Cardiac muscle cell (in vitro differentiated cells and primary cell): ENCODE data around the gene CSMD2. TPM values are rescaled to one million over a fixed set of nuclear protein-coding genes. Genes with fewer than 3 reads are reported as not detected.

Source experiments
- DNase-seq, 2 donors: peaks; one replicate each; pipeline versions ENCODE4 v3.0.0 to v3.0.0-alpha.2; 2010 to 2017; ENCODE audit warnings: low read depth in 1 of 2, low spot score in 1 of 2
- H3K27ac ChIP-seq: fragments of 200-600 bp; sonication (generic); 2 replicates; pipeline ENCODE4 v1.5.1; 2016
- H3K27me3 ChIP-seq: fragments of 200-600 bp; sonication (generic); 2 replicates; pipeline ENCODE4 v1.6.0; 2016; ENCODE audit warnings: control low read depth
- H3K36me3 ChIP-seq: fragments of 200-600 bp; sonication (generic); 2 replicates; pipeline ENCODE4 v1.5.1; 2016; ENCODE audit warnings: control low read depth
- H3K4me1 ChIP-seq: fragments of 200-600 bp; sonication (generic); 2 replicates; pipeline ENCODE4 v1.8.1; 2017; ENCODE audit warnings: low read depth, mild to moderate bottlenecking, mixed run types
- H3K4me3 ChIP-seq: fragments of 200-600 bp; sonication (generic); 2 replicates; pipeline ENCODE4 v1.5.1; 2016; ENCODE audit warnings: mild to moderate bottlenecking
- H3K9me3 ChIP-seq: fragments of 200-600 bp; sonication (generic); 2 replicates; pipeline ENCODE4 v1.5.1; 2017; ENCODE audit warnings: low read depth, mild to moderate bottlenecking, control low read depth
- CTCF ChIP-seq: IDR thresholded peaks from 2 replicates; pipeline ENCODE4 v1.5.1; 2012; ENCODE audit warnings: low read depth, mild to moderate bottlenecking, low read length
- polyA plus RNA-seq: library from polyadenylated mRNA; unstranded; fragments of >200 nt; fragmentation: Nextera tagmentation; extraction: Ambion mirVana; gene quantifications from 2 replicates; pipeline ENCODE4 v1.2.1, GENCODE V29; 2016
- total RNA-seq: library from RNA; depleted of rRNA; stranded (reverse); fragments of >200 nt; gene quantifications from 2 replicates; pipeline ENCODE4 v1.2.3, GENCODE V29; 2016

CSMD2 gene
- total and polyA plus RNA-seq, 2 experiments from 2014 or later: 0.24 TPM; not detected in 1

DNA sequence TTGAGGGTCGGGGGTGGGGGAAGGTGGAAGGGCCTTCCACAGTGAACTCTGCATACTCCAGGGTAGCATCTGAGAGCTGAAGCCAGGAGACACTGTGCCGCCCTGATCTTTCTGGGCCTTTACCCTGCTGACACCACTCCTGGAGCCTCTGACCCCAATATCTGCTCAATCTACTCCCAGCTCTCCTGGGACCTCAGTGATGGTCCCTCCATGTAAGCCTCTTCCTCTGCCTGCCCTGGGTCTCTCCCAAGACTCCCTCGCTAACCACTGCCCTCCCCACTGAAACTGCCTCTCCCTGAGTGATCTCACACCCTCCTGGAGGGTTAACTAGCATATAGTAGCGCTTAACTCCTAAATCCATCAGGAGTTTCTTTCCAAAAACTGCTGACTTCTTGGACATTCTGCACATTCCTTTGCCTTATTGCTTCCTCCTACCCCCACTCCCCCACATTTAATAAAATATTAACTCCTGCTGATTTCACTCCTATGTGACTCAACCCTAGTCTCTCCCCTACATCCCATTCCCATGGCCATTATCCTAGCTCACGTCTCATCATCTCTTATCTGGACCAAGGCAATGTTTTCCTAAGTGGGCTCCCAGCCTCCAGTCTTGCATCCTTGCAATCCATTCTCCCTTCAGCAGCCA is 155.6 kb downstream of the CSMD2 start:
- Histone ChIP-seq H3K36me3 (no peaks in the 10 kb centered on the region), H3K4me3 (no peak overlapping the region), H3K4me1 (peaks cover 4% of the 10 kb centered on the region), H3K27me3 (no peaks in the 10 kb centered on the region), H3K27ac (no peak overlapping the region), H3K9me3 (no peaks in the 10 kb centered on the region)
- peak in 1 of 2 donors; percentile 2 for DNase-seq
- no peak for TF ChIP-seq CTCF

DNA sequence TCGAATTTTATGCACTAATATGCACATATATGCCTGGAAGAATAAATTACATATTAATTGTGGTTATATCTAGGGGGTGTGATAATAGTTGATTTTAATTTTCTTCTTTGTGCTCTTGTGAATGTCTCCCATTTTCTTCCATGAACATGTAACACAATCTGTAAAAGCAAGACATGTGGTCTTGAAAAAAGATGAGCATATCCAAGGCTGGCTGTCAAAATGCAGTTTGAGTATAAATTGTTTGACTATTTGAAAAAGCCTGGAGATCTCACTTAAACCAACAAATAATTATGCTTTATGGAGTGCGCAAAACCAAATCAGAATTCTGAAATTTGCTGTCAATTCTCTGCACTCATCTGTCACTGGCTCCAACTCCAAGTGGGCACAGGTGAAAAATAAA is 157.3 kb downstream of the CSMD2 start:
- Histone ChIP-seq H3K27me3 (no peaks in the 10 kb centered on the region), H3K9me3 (no peaks in the 10 kb centered on the region), H3K36me3 (no peaks in the 10 kb centered on the region), H3K4me3 (no peak overlapping the region), H3K4me1 (no peaks in the 10 kb centered on the region), H3K27ac (no peak overlapping the region)
- no peak for TF ChIP-seq CTCF
- DNase-seq: no peak

DNA sequence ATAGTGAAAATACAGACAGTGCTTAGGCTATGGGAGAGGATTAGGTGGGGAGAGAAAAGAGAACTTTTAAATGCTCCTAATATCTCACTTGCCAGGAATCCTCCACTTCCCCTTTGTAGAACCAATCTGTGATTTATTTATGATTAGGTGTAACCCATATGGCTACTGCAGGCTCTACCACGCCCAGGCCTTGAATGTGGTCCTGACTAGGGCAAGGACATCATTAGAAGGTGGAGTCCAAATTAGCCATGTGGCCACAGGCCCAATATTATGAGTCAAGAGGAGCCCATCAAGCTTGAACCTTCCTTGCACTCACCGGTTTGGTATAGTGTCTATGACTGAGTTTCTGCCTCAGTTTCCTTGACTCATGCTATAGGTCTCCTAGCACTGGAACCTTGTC is 159.7 kb downstream of the CSMD2 start:
- Histone ChIP-seq H3K27ac (no peak overlapping the region), H3K36me3 (no peaks in the 10 kb centered on the region), H3K27me3 (no peaks in the 10 kb centered on the region), H3K4me3 (no peak overlapping the region), H3K4me1 (no peaks in the 10 kb centered on the region), H3K9me3 (no peaks in the 10 kb centered on the region)
- DNase-seq: no peak
- TF ChIP-seq CTCF: no peak

DNA sequence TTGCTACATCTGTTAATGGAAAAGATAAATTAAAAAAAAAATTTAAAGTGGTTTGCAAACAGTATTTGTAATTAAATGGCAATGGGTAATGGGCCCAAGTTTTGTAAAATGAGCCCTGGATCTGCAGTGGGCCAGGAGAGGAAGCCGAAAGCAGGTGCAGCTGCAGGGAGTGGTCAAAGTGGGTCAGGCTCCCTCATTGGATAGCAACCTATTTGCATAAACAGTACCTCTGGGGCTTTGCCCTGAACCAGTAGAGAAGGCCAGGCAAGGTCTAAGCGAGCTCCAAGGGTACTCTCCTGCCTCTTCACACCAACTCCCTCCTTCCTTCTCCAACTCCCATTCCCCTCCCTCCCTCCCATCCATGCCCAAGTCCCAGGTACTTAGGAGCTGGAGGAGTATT is 162.2 kb downstream of the CSMD2 start:
- Histone ChIP-seq H3K27me3 (no peaks in the 10 kb centered on the region), H3K36me3 (no peaks in the 10 kb centered on the region), H3K4me1 (no peaks in the 10 kb centered on the region), H3K9me3 (no peaks in the 10 kb centered on the region), H3K4me3 (no peak overlapping the region), H3K27ac (no peak overlapping the region)
- no peak for TF ChIP-seq CTCF
- no peak for DNase-seq

GRCh38 chr1:33997127-33998036 is 167.6 kb downstream of the CSMD2 start:
- H3K36me3 ChIP-seq: no peaks in the 10 kb centered on the region
- H3K4me1 ChIP-seq: no peaks in the 10 kb centered on the region
- no peak for TF ChIP-seq CTCF
- no peak overlapping the region for H3K4me3 ChIP-seq
- no peak for DNase-seq
- no peaks in the 10 kb centered on the region for H3K9me3 ChIP-seq
- no peaks in the 10 kb centered on the region for H3K27me3 ChIP-seq
- no peak overlapping the region for H3K27ac ChIP-seq
